Measurements from ENCODE around the gene SERPINA4.

DNA sequence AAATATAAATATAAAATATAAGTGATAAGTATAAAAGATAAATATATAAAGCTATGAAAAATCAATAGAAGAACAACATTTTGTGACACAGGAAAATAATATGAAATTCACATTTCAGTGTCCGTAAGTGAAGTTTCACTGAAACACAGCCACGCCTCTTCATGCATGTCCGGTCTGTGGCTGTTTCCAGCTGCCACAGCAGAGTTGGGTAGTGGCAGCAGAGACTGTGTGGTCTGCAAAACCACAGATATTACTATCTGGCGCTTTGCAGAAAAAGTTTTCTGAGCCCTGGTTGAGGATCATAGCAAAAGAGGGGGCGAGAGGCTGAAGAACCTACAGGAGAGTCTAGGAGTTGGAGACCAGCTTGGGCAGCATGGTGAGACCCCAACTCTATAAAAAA is 780 bp downstream of the SERPINA4 start:
- no peak for TF ChIP-seq POLR2AphosphoS5 (IDR thresholded peaks at IDR 0.05; ENCODE audit: low read depth, low read length)
- TF ChIP-seq, protein P1, sequence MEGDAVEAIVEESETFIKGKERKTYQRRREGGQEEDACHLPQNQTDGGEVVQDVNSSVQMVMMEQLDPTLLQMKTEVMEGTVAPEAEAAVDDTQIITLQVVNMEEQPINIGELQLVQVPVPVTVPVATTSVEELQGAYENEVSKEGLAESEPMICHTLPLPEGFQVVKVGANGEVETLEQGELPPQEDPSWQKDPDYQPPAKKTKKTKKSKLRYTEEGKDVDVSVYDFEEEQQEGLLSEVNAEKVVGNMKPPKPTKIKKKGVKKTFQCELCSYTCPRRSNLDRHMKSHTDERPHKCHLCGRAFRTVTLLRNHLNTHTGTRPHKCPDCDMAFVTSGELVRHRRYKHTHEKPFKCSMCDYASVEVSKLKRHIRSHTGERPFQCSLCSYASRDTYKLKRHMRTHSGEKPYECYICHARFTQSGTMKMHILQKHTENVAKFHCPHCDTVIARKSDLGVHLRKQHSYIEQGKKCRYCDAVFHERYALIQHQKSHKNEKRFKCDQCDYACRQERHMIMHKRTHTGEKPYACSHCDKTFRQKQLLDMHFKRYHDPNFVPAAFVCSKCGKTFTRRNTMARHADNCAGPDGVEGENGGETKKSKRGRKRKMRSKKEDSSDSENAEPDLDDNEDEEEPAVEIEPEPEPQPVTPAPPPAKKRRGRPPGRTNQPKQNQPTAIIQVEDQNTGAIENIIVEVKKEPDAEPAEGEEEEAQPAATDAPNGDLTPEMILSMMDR (IDR thresholded peaks at IDR 0.05 in 2 of 3, conservative IDR thresholded peaks at IDR 0.05 in 1 of 3; ENCODE audit: borderline replicate concordance in 1 of 3, insufficient read depth in 1 of 3, low read depth in 2 of 3, low read length in 2 of 3) = no peak

Data from HCT116 (cell line).